Measurements from ENCODE around the gene PGM3. TPM values are rescaled to one million over a fixed set of nuclear protein-coding genes. Genes with fewer than 3 reads are reported as not detected.

The PGM3 gene
- 117 and 150 TPM in 2 replicates for total RNA-seq (2022)
- percentile 97 among the genes with signal in this experiment for Bru-seq, nascent RNA
- BruChase-seq, experiment 1, labeled RNA remaining after a 6-hour chase, result percentile 98 among the genes with signal in this experiment
- percentile 99 among the genes with signal in this experiment for BruChase-seq, experiment 2, labeled RNA remaining after a 2-hour chase
- long read RNA-seq, full-length matches to known transcripts, result 251 of 317 reads
- long read RNA-seq, partial matches to known transcripts, result 31 of 317 reads
- long read RNA-seq, other reads (novel, unspliced or antisense), result 35 of 317 reads

DNA sequence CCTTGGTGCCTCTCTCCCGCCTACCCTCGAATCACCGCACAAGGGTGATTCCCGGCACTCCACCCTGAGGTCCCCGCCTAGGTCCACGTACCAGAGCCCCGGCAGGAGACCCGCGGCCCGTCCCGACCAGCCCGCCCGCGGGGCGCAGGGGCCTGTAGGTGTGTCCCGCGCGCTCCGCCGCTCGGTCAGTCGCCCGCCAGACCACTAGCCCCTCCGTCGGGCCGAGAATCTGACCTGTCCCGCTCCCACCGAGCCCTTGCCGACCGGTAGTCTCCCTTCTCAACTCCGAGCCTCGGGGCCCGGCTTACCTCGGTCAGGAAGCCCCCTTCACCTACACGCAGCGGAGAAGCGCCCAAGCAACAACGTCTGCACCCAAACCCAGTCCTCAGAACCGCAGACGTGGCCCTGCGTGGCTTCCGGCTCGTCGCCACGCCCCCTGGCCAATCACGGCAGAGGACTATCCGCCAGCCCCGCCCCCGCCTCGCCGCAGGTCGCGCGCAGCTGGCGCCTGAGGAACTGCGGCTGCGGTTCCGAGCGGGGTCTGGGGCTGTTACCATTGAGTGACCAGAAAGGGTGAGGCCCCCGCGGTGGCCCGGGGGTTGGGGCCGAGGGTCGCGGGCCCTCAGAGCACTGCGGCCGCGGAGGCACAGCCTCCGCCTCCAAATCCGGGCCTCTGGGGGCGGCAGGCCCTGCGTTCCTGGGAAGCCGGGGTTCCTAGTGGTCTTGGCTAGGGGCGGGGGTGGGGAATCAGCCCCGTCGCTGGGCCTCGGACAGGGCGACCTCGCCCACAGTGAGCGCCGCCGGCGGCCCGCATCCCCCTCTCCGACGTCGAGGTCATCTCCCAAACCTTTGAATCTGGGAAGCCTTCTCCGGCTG, at the start of gene PGM3, which contains the start of gene RWDD2A:
Gene PGM3, minus strand, starts transcription at position 395 of the 876 bp plus-strand sequence. CDS start 2,253 bp downstream, outside the sequence.
Gene RWDD2A, plus strand, starts transcription at position 487 of the 876 bp plus-strand sequence. CDS start 1,095 bp downstream, outside the sequence.
- Mint-ChIP-seq H3K27me3 (ENCODE audit: insufficient read depth, unreplicated experiment) (no peaks in the 10 kb centered on the region), H3K36me3 (ENCODE audit: insufficient read depth, unreplicated experiment) (peaks cover 16% of the 10 kb centered on the region), H3K27ac (ENCODE audit: low read depth, unreplicated experiment) (peak within 1 kb of the TSS; percentile 90), H3K9me3 (ENCODE audit: unreplicated experiment) (no peaks in the 10 kb centered on the region), H3K4me3 (ENCODE audit: unreplicated experiment) (peak within 1 kb of the TSS; percentile 88), H3K4me1 (ENCODE audit: insufficient read depth, unreplicated experiment) (no peaks in the 10 kb centered on the region)
- BruUV-seq (replicated peaks), result no TSS peak
- ChIA-PET POLR2A (interaction anchor here (0.7 to 5.1 kb wide), 8 partner anchors 11 to 126 kb away, joined by 3 to 42 read pairs (median 5); partner anchors contain the start of genes DOP1A and UBE3D), CTCF (interaction anchor here (0.6 to 10.2 kb wide), 4 partner anchors 127 to 1295 kb away, joined by 3 to 88 read pairs (median 36); partner anchors contain the start of genes DOP1A and UBE3D)
- intact Hi-C loops (cut with micrococcal nuclease), result loop anchor here (1.0 to 5.0 kb wide), 2 partner anchors 10 to 946 kb away; partner anchors contain the start of gene IBTK
- DNase-seq (ENCODE audit: unreplicated experiment), result peak; percentile 88
- TF ChIP-seq, protein P1, sequence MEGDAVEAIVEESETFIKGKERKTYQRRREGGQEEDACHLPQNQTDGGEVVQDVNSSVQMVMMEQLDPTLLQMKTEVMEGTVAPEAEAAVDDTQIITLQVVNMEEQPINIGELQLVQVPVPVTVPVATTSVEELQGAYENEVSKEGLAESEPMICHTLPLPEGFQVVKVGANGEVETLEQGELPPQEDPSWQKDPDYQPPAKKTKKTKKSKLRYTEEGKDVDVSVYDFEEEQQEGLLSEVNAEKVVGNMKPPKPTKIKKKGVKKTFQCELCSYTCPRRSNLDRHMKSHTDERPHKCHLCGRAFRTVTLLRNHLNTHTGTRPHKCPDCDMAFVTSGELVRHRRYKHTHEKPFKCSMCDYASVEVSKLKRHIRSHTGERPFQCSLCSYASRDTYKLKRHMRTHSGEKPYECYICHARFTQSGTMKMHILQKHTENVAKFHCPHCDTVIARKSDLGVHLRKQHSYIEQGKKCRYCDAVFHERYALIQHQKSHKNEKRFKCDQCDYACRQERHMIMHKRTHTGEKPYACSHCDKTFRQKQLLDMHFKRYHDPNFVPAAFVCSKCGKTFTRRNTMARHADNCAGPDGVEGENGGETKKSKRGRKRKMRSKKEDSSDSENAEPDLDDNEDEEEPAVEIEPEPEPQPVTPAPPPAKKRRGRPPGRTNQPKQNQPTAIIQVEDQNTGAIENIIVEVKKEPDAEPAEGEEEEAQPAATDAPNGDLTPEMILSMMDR (IDR thresholded peaks at IDR 0.05; ENCODE audit: unreplicated experiment), result no peak

DNA sequence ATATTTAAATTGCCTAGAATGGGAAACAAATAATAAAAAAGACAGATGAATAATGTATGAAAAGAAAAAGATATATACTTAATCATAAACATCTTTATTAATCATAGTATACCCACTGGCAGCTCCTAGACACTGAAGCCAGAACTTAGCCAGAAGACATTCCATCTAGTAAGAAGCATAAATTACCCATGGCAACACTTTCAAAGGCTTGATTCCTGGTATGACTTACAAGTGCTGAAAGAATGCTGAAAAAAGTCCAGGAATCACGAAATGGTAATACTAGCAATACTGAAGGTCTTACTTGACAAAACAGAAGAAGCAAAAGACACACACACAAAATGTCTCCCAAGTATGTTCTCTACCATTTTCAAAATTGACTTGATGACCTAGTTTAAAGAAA, 38.1 kb upstream of the PGM3 start:
- H3K27ac Mint-ChIP-seq (ENCODE audit: low read depth, unreplicated experiment), result no peak overlapping the region
- no peak for DNase-seq (ENCODE audit: unreplicated experiment)
- no peaks in the 10 kb centered on the region for H3K27me3 Mint-ChIP-seq (ENCODE audit: insufficient read depth, unreplicated experiment)
- no peak overlapping the region for H3K4me3 Mint-ChIP-seq (ENCODE audit: unreplicated experiment)
- no TSS peak for BruUV-seq (replicated peaks)
- no peaks in the 10 kb centered on the region for H3K9me3 Mint-ChIP-seq (ENCODE audit: unreplicated experiment)
- CTCF ChIA-PET, result interaction anchor here (0.9 to 1.9 kb wide), 6 partner anchors 9 to 283 kb away, joined by 3 to 7 read pairs (median 4); partner anchors contain the start of gene PRSS35
- TF ChIP-seq, protein P1 (IDR thresholded peaks at IDR 0.05; ENCODE audit: unreplicated experiment), result no peak
- intact Hi-C loops (cut with micrococcal nuclease), result no loop called here
- H3K4me1 Mint-ChIP-seq (ENCODE audit: insufficient read depth, unreplicated experiment), result no peaks in the 10 kb centered on the region
- H3K36me3 Mint-ChIP-seq (ENCODE audit: insufficient read depth, unreplicated experiment), result no peaks in the 10 kb centered on the region
- POLR2A ChIA-PET, result no interaction called here

DNA sequence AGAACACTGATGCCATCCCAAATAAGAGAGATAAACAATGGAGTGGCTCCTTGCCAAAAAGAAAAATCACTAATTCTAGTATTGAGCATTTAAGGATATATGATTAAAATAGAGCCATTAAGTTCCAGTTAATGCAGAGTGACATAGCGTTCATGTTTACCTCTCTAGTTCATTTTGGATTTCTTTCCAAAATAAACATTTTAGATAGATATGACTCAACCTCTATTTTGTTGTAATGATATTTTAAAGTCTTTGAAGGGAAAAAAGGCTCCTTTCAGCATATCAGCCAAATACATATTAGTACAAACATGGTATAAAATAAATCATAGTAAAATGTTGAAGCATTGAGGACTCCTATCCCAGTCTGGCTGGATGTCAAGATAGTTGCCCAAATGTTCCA, 33.5 kb upstream of the PGM3 start:
- Mint-ChIP-seq H3K4me1 (ENCODE audit: insufficient read depth, unreplicated experiment) (no peaks in the 10 kb centered on the region), H3K27ac (ENCODE audit: low read depth, unreplicated experiment) (no peak overlapping the region), H3K36me3 (ENCODE audit: insufficient read depth, unreplicated experiment) (no peaks in the 10 kb centered on the region), H3K9me3 (ENCODE audit: unreplicated experiment) (no peaks in the 10 kb centered on the region), H3K27me3 (ENCODE audit: insufficient read depth, unreplicated experiment) (no peaks in the 10 kb centered on the region), H3K4me3 (ENCODE audit: unreplicated experiment) (no peak overlapping the region)
- POLR2A ChIA-PET, result no interaction called here
- BruUV-seq (replicated peaks), result no TSS peak
- TF ChIP-seq, protein P1 (IDR thresholded peaks at IDR 0.05; ENCODE audit: unreplicated experiment), result no peak
- peak; percentile 8 for DNase-seq (ENCODE audit: unreplicated experiment)
- CTCF ChIA-PET, result interaction anchor here (1.2 to 1.3 kb wide), 2 partner anchors 288 to 367 kb away, joined by 4 to 9 read pairs; no protein-coding TSS in a partner anchor
- intact Hi-C loops (cut with micrococcal nuclease), result no loop called here
